GM12878 (cell line): Measurements from ENCODE around the gene ASAP2. TPM values are rescaled to one million over a fixed set of nuclear protein-coding genes. Genes with fewer than 3 reads are reported as not detected.

Experiments
- ATAC-seq: fragments of 200-7000 bp; cut with Tn5 transposase; 3 replicates; pipeline ENCODE4 v1.9.1; 2020; ENCODE audit warnings: mild to moderate bottlenecking, moderate library complexity
- BruUV-seq: library from RNA; stranded (reverse); fragments of 400-500 nt; replicated peaks from 2 replicates; lab custom pipeline; 2021; lab: Mats Ljungman, UMichigan
- CTCF ChIA-PET: fragments of 300-600 bp; sonication (Branson Sonifier 250); formaldehyde crosslinking; extraction: SDS; loops from one replicate; lab custom pipeline; 2021; ENCODE audit warnings: inconsistent platforms; lab: Yijun Ruan, JAX
- POLR2A ChIA-PET: fragments of 350-600 bp; formaldehyde crosslinking; extraction: SDS; loops from one replicate; lab custom pipeline; 2021; ENCODE audit warnings: inconsistent platforms; lab: Charles Lee
- RAD21 ChIA-PET: fragments of 300-600 bp; sonication (Branson Sonifier 250); formaldehyde crosslinking; loops from one replicate; lab custom pipeline; 2023; ENCODE audit warnings: antibody characterized with exemption; ENCODE audit not compliant: unreplicated experiment; lab: Charles Lee
- SMC1A ChIA-PET: fragments of 300-600 bp; sonication (Branson Sonifier 250); formaldehyde crosslinking; loops from one replicate; lab custom pipeline; 2023; ENCODE audit not compliant: unreplicated experiment, uncharacterized antibody; lab: Charles Lee
- DNase-seq: peaks from one replicate; pipeline ENCODE4 v3.0.0-alpha.2; 2011; ENCODE audit warnings: low read depth, low spot score
- FAIRE-seq: peaks from 3 replicates; lab custom pipeline; 2011; peaks lifted over from hg19 to GRCh38; lab: Jason Lieb, UNC
- H2AFZ ChIP-seq: 2 replicates; pipeline ENCODE4 v1.6.0; 2011; ENCODE audit warnings: low read depth, low read length, control low read depth; ENCODE audit not compliant: control insufficient read depth
- H3K27ac ChIP-seq: 2 replicates; pipeline ENCODE4 v1.5.1; 2011; ENCODE audit warnings: control low read depth; ENCODE audit not compliant: control insufficient read depth, insufficient read depth
- H3K27me3 ChIP-seq, 2 experiments: replicated peaks in 1 of 2; 2 replicates each; pipeline versions ENCODE4 v1.6.0 to v1.6.1; 2011; ENCODE audit warnings: low read length in 1 of 2; ENCODE audit not compliant: control insufficient read depth in 2 of 2, insufficient read depth in 2 of 2
- H3K36me3 ChIP-seq, 2 experiments: 2 replicates each; pipeline ENCODE4 v1.5.1; 2011; ENCODE audit warnings: low read length in 1 of 2; ENCODE audit not compliant: control insufficient read depth in 2 of 2, insufficient read depth in 2 of 2
- H3K4me1 ChIP-seq: 2 replicates; pipeline ENCODE4 v1.6.1; 2011; ENCODE audit warnings: mild to moderate bottlenecking, low read length, moderate library complexity, mixed read lengths; ENCODE audit not compliant: control insufficient read depth, insufficient read depth
- H3K4me2 ChIP-seq: 2 replicates; pipeline ENCODE4 v1.6.0; 2011; ENCODE audit warnings: control low read depth; ENCODE audit not compliant: control insufficient read depth, insufficient read depth
- H3K4me3 ChIP-seq: fragments of 200-600 bp; sonication (generic); 2 replicates; pipeline ENCODE4 v1.5.1; 2016
- H3K79me2 ChIP-seq: 2 replicates; pipeline ENCODE4 v1.6.0; 2011; ENCODE audit warnings: low read length; ENCODE audit not compliant: control insufficient read depth, insufficient read depth
- H3K9ac ChIP-seq: 2 replicates; pipeline ENCODE4 v1.8.0; 2011; ENCODE audit warnings: low read length, control low read depth, mixed read lengths; ENCODE audit not compliant: control insufficient read depth, insufficient read depth
- H3K9me3 ChIP-seq: replicated peaks from 3 replicates; pipeline ENCODE4 v1.5.1; 2011; ENCODE audit warnings: mild to moderate bottlenecking, low read length; ENCODE audit not compliant: control insufficient read depth, insufficient read depth
- H4K20me1 ChIP-seq: 2 replicates; pipeline ENCODE4 v1.6.0; 2011; ENCODE audit not compliant: control insufficient read depth, insufficient read depth
- CBX5 ChIP-seq: sonication (generic); IDR thresholded peaks from 2 replicates; pipeline ENCODE4 v1.6.1; 2016; ENCODE audit warnings: low read depth, moderate library complexity, mild to moderate bottlenecking, inconsistent platforms
- CREB1 ChIP-seq: IDR thresholded peaks from 2 replicates; pipeline ENCODE4 v1.6.1; 2012; ENCODE audit warnings: low read depth, mild to moderate bottlenecking, inconsistent platforms
- EED ChIP-seq: sonication (generic); IDR thresholded peaks from 2 replicates; pipeline ENCODE4 v1.6.1; 2016; ENCODE audit warnings: antibody characterized with exemption, low read depth
- LARP7 ChIP-seq: fragments of 450-650 bp; IDR thresholded peaks from 2 replicates; pipeline ENCODE4 v1.6.1; 2017; ENCODE audit warnings: mild to moderate bottlenecking
- MYC ChIP-seq: IDR thresholded peaks from 2 replicates; pipeline ENCODE4 v1.6.1; 2011; ENCODE audit warnings: mild to moderate bottlenecking, low read length, moderate library complexity, inconsistent platforms; ENCODE audit not compliant: insufficient read depth, insufficient replicate concordance, insufficient read length, severe bottlenecking
- TCF3 ChIP-seq: IDR thresholded peaks from 2 replicates; pipeline ENCODE4 v1.6.1; 2012; ENCODE audit warnings: low read depth, mild to moderate bottlenecking, low read length, borderline replicate concordance; ENCODE audit not compliant: insufficient read depth
- WGBS: methylation state at CpG from one replicate; pipeline ENCODE4 v1.1.6; 2016; ENCODE audit warnings: low lambda C conversion rate; ENCODE audit not compliant: insufficient replicate concordance, insufficient coverage; ENCODE audit errors: missing lambda C conversion rate; 5-methylcytosine and 5-hydroxymethylcytosine counted together
- in situ Hi-C: fragments of 300-500 bp; cut with MboI; formaldehyde crosslinking; loops from 9 replicates; pipeline ENCODE4 v1.14.3; 2018; ENCODE audit warnings: mixed read lengths
- intact Hi-C: fragments of 100-400 bp; cut with micrococcal nuclease; formaldehyde crosslinking; loops from one replicate; pipeline ENCODE4 v1.14.2; 2022; ENCODE audit not compliant: unreplicated experiment
- polyA plus RNA-seq, 11 experiments: library from polyadenylated mRNA; depleted of rRNA in 4 of 11; unstranded in 6 of 11; stranded (reverse) in 5 of 11; fragments of >200 nt; fragmentation: Nextera tagmentation in 4 of 11; fragmentation: Illumina TruSeq in 1 of 11; extraction: Ambion mirVana in 4 of 11; extraction: Trizol in 1 of 11; gene quantifications; 1 replicate in 1 of 11; 2 replicates in 10 of 11; pipeline versions ENCODE4 v1.2.1 to v1.2.3, GENCODE V29; 2011 to 2016; ENCODE audit warnings: inconsistent platforms in 2 of 11, missing spikeins in 2 of 11, low read depth in 1 of 11
- total RNA-seq, 4 experiments: library from RNA; depleted of rRNA in 3 of 4; stranded (reverse); fragments of >200 nt in 3 of 4; fragmentation: Illumina TruSeq in 1 of 4; extraction: Trizol in 1 of 4; gene quantifications; 2 replicates each; pipeline versions ENCODE4 v1.2.1 to v1.2.3, GENCODE V29; 2013 to 2021
- TF ChIP-seq, protein P1 (sequence below): fragments of 450-650 bp; IDR thresholded peaks from 2 replicates; pipeline ENCODE4 v1.6.1; 2017; ENCODE audit warnings: low read depth, mild to moderate bottlenecking, moderate library complexity
- TF ChIP-seq, protein P2 (sequence below): fragments of 450-650 bp; IDR thresholded peaks from 2 replicates; pipeline ENCODE4 v1.6.1; 2017; ENCODE audit warnings: mild to moderate bottlenecking, moderate library complexity

Gene ASAP2
- total and polyA plus RNA-seq, 10 of the 15 experiments (the other 5 are each of a cell fraction or from before 2014, with no cell fraction given) = 0.05 to 0.27 (median 0.07) TPM; not detected in 4

DNA sequence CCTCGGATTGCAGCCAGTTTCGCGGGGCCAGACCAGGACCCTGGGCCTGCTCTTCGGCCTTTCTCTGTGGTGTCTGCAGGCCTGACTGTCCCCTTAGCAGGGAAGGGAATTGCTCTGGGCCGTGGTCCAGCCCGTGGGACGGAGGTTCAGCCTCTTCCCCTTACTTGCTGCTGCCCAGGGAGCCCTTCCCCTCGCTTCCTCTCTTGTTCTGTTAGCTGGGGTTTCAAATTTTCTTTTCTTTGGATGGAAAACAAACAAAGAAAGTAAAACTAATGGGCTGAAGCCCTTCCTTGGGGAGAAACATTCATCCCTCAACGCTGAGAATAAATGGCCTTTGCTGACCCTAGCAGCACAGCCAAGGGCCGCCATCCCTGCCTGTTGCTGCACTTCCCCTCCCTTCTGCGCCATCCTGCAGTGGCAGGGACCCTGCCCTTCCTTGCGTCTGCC, 52.4 kb downstream of the ASAP2 start:
- in situ Hi-C loops = no loop called here
- peaks cover 0 to 2% of the 10 kb centered on the region in 2 experiments; a peak in 2 of 4 replicates for H3K27me3 ChIP-seq
- H3K79me2 ChIP-seq = no peaks in the 10 kb centered on the region
- no TSS peak for BruUV-seq
- H3K27ac ChIP-seq = no peak overlapping the region
- no peak overlapping the region for H3K9ac ChIP-seq
- no peaks in the 10 kb centered on the region for H3K4me1 ChIP-seq
- H3K9me3 ChIP-seq = no peaks in the 10 kb centered on the region
- 29% methylated on average over 12 of the region's 12 CpGs for WGBS
- H3K4me2 ChIP-seq = no peak overlapping the region
- H3K4me3 ChIP-seq = no peak overlapping the region
- FAIRE-seq (no peak), DNase-seq (no peak), ATAC-seq (no peak)
- TF ChIP-seq, protein P1, sequence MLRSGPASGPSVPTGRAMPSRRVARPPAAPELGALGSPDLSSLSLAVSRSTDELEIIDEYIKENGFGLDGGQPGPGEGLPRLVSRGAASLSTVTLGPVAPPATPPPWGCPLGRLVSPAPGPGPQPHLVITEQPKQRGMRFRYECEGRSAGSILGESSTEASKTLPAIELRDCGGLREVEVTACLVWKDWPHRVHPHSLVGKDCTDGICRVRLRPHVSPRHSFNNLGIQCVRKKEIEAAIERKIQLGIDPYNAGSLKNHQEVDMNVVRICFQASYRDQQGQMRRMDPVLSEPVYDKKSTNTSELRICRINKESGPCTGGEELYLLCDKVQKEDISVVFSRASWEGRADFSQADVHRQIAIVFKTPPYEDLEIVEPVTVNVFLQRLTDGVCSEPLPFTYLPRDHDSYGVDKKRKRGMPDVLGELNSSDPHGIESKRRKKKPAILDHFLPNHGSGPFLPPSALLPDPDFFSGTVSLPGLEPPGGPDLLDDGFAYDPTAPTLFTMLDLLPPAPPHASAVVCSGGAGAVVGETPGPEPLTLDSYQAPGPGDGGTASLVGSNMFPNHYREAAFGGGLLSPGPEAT = no peak
- TF ChIP-seq, protein P2, sequence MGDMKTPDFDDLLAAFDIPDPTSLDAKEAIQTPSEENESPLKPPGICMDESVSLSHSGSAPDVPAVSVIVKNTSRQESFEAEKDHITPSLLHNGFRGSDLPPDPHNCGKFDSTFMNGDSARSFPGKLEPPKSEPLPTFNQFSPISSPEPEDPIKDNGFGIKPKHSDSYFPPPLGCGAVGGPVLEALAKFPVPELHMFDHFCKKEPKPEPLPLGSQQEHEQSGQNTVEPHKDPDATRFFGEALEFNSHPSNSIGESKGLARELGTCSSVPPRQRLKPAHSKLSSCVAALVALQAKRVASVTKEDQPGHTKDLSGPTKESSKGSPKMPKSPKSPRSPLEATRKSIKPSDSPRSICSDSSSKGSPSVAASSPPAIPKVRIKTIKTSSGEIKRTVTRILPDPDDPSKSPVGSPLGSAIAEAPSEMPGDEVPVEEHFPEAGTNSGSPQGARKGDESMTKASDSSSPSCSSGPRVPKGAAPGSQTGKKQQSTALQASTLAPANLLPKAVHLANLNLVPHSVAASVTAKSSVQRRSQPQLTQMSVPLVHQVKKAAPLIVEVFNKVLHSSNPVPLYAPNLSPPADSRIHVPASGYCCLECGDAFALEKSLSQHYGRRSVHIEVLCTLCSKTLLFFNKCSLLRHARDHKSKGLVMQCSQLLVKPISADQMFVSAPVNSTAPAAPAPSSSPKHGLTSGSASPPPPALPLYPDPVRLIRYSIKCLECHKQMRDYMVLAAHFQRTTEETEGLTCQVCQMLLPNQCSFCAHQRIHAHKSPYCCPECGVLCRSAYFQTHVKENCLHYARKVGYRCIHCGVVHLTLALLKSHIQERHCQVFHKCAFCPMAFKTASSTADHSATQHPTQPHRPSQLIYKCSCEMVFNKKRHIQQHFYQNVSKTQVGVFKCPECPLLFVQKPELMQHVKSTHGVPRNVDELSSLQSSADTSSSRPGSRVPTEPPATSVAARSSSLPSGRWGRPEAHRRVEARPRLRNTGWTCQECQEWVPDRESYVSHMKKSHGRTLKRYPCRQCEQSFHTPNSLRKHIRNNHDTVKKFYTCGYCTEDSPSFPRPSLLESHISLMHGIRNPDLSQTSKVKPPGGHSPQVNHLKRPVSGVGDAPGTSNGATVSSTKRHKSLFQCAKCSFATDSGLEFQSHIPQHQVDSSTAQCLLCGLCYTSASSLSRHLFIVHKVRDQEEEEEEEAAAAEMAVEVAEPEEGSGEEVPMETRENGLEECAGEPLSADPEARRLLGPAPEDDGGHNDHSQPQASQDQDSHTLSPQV = no peak
- TF ChIP-seq TCF3 (no peak), CBX5 (no peak), EED (no peak), LARP7 (no peak), MYC (no peak), CREB1 (no peak)
- no peaks in the 10 kb centered on the region for H4K20me1 ChIP-seq
- H2AFZ ChIP-seq = no peak overlapping the region
- ChIA-PET RAD21 (no interaction called here), POLR2A (no interaction called here), SMC1A (no interaction called here), CTCF (no interaction called here)
- no peaks in the 10 kb centered on the region for H3K36me3 ChIP-seq
- intact Hi-C loops = no loop called here
